WI38 (cell line): Measurements from ENCODE around the gene PPIB.

Experiments used
- H3K4me3 ChIP-seq: 2 replicates; pipeline ENCODE4 v1.5.1; 2011; ENCODE audit warnings: low read depth, mild to moderate bottlenecking, control low read depth, low read length
- CTCF ChIP-seq: IDR thresholded peaks from 2 replicates; pipeline ENCODE4 v1.5.1; 2012; ENCODE audit warnings: low read depth, mild to moderate bottlenecking, control low read depth, low read length

Gene PPIB

GRCh38 chr15:64156652-64157331, 6.0 kb downstream of the PPIB start:
- H3K4me3 ChIP-seq: no peak overlapping the region
- TF ChIP-seq CTCF: no peak

- no peak for TF ChIP-seq CTCF
- no peak overlapping the region for H3K4me3 ChIP-seq
These were observed 6.8 kb downstream of the PPIB start for GRCh38 chr15:64155802-64156651.

- no peak overlapping the region for H3K4me3 ChIP-seq
- peak; percentile 95 for TF ChIP-seq CTCF
These were observed 9.1 kb downstream of the PPIB start for GRCh38 chr15:64153480-64154367.

DNA sequence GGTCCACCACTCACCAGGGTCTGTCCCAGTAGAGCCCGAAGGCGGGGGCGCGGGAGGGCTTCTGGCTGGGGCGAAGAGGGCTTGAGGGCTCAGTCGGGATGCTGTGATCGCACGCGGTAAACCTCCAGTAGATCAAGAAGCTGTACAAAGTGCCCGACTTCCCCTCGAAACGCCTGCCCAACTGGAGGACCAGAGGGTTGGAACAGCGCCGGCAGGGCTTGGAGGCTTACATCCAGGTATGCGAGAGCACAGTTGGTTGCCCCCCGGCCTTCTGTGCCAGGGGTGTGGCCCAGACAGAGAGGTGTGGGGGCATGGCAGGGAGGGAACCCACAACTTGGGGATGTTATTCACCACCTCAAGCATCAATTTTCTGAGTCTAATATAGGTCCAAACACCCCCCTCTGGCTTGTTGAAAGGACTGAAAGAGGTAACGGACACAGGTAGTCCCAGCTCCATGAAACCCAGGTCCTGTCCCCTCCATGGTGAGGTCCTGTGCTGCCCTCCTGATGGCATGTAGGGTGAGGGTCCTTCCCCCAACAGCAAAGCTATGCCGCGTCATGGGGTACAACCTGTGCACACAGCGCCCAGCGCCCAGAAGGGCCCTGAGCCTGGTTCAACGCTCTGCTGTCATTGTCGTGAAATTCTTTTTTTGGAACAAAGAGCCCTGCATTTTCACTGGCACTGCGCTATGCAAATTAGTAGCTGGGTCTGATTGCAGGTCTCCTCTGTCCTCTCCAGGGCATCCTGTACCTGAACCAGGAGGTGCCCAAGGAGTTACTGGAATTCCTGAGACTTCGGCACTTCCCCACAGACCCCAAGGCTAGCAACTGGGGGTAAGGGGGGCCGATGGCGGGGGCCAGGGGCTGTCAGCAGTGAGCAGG, 10.1 kb downstream of the PPIB start:
- H3K4me3 ChIP-seq: no peak overlapping the region
- TF ChIP-seq CTCF: 0 out of 2 replicates have a peak, but pooled peaks have one; percentile 1

DNA sequence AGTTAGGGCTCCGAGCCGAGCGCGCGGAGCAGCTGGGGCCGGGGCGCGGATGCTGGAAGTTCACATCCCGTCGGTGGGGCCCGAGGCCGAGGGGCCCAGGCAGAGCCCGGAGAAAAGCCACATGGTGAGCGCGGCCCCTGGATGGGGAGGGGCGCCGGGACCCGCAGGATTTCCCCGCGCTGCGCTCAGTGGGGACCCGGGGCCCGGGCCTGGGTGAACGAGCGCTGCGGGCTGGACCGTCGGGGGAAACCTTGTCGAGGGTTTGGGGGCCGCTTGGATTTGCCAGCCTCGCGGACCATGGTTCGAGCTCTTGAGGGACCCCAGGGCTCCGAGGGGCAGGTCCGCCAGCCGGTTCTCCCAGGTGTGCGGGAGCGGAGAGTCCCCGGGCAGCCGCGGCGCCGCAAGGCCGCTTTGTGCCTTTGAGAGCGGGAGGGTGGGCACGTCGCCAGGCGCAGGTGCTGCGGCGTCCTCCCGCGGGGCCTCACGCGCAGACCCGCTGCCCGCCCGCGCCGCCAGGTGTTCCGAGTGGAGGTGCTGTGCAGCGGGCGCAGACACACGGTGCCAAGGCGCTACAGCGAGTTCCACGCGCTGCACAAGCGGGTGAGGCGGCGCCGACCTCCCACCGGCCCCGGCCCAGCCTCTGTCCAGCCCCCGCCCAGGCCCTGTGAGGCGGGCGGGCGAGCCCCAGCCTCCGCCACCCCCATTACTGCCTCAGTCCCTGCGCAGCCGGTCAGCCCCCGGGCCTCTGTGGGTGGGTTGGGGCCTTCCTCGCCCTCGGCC, 10.9 kb downstream of the PPIB start, which contains the start of gene SNX22:
Gene SNX22 (plus strand): TSS at position 5 of the 780 bp plus-strand sequence. CDS start 45 bp downstream, at position 50.
- TF ChIP-seq CTCF: no peak
- peak within 1 kb of the TSS; percentile 57 for H3K4me3 ChIP-seq
